ENCODE measurements around the gene OR2AE1.

The OR2AE1 gene

GRCh38 chr7:99855236-99855635 lies 21.6 kb downstream of the OR2AE1 start:
- no peak for DNase-seq

- DNase-seq: no peak
Measured at GRCh38 chr7:99848420-99849216, 28.2 kb downstream of the OR2AE1 start.

GRCh38 chr7:99844328-99844727 lies 32.5 kb downstream of the OR2AE1 start:
- no peak for DNase-seq

GRCh38 chr7:99843808-99844207 lies 33.0 kb downstream of the OR2AE1 start:
- DNase-seq: no peak

GRCh38 chr7:99842926-99843325 lies 33.9 kb downstream of the OR2AE1 start:
- DNase-seq: no peak

- no peak for DNase-seq
Measured at GRCh38 chr7:99840136-99840869, 36.5 kb downstream of the OR2AE1 start.

GRCh38 chr7:99839287-99840021 lies 37.4 kb downstream of the OR2AE1 start:
- peak; percentile 39 for DNase-seq

GRCh38 chr7:99837649-99838361 lies 39.0 kb downstream of the OR2AE1 start:
- no peak for DNase-seq

- no peak for DNase-seq
Measured at GRCh38 chr7:99835189-99835588, 41.6 kb downstream of the OR2AE1 start.

GRCh38 chr7:99834382-99834781 lies 42.5 kb downstream of the OR2AE1 start:
- DNase-seq: no peak

- DNase-seq: no peak
Measured at GRCh38 chr7:99833289-99833877, 43.5 kb downstream of the OR2AE1 start.

- no peak for DNase-seq
Measured at GRCh38 chr7:99831595-99831994, 45.2 kb downstream of the OR2AE1 start.

- no peak for DNase-seq
Measured at GRCh38 chr7:99829524-99830160, 47.2 kb downstream of the OR2AE1 start.

GRCh38 chr7:99828811-99829210 lies 48.0 kb downstream of the OR2AE1 start:
- DNase-seq: no peak

GRCh38 chr7:99827040-99827778 lies 49.6 kb downstream of the OR2AE1 start:
- no peak for DNase-seq

Data from NCI-H1105 treated with DMSO at 0.1 percent for 48 hours (cell line).